NT2/D1 (cell line): ENCODE results near the gene B3GLCT.

Experiments
- DNase-seq: peaks from one replicate; pipeline ENCODE4 v3.0.0-alpha.2; 2011; ENCODE audit warnings: low read depth, low spot score
- H3K27me3 ChIP-seq: 2 replicates; pipeline ENCODE4 v1.6.0; 2011; ENCODE audit warnings: mild to moderate bottlenecking; ENCODE audit not compliant: insufficient read length, insufficient read depth
- H3K36me3 ChIP-seq: 2 replicates; pipeline ENCODE4 v1.6.1; 2011; ENCODE audit warnings: mild to moderate bottlenecking, low read length, mixed read lengths; ENCODE audit not compliant: insufficient read depth, insufficient read length
- H3K4me1 ChIP-seq: 2 replicates; pipeline ENCODE4 v1.5.1; 2011; ENCODE audit not compliant: insufficient read depth, insufficient read length
- H3K4me3 ChIP-seq: 2 replicates; pipeline ENCODE4 v1.5.1; 2011; ENCODE audit warnings: low read depth; ENCODE audit not compliant: insufficient read length
- H3K9ac ChIP-seq: 2 replicates; pipeline ENCODE4 v1.6.0; 2011; ENCODE audit warnings: low read depth; ENCODE audit not compliant: insufficient read length
- H3K9me3 ChIP-seq: 2 replicates; pipeline ENCODE4 v1.5.1; 2011; ENCODE audit warnings: mild to moderate bottlenecking, low read length; ENCODE audit not compliant: insufficient read depth
- SUZ12 ChIP-seq: IDR thresholded peaks from 2 replicates; pipeline ENCODE4 v1.6.1; 2011; ENCODE audit not compliant: insufficient read length, insufficient read depth; ENCODE audit errors: extremely low read depth
- YY1 ChIP-seq: IDR thresholded peaks from 2 replicates; pipeline ENCODE4 v1.6.1; 2011; ENCODE audit not compliant: insufficient read length, insufficient read depth
- ZNF274 ChIP-seq: IDR thresholded peaks from 2 replicates; pipeline ENCODE4 v1.6.1; 2011; ENCODE audit warnings: mild to moderate bottlenecking, low read depth, low read length

The B3GLCT gene

DNA sequence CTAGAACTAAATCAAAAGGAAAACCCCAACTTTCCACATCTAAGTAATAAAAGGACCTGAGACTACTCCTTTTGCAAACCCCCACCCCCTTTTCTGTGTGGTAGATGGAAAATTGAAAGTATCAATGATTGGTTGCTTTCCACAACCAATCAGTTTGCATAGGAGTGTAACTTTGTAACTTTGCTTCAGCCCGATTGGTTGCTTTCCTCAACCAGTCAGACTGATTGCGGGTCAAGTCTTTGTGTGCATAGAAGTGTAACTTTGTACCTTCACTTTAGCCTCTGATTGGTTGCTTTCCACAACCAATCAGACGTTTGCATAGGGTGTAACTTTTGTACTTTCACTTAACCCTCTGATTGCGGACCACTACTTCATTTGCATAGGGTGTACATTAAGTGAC lies 8.0 kb upstream of the B3GLCT start:
- TF ChIP-seq ZNF274 (no peak), SUZ12 (no peak), YY1 (no peak)
- DNase-seq, result no peak
- no peaks in the 10 kb centered on the region for H3K27me3 ChIP-seq
- no peaks in the 10 kb centered on the region for H3K4me1 ChIP-seq
- H3K9me3 ChIP-seq, result peaks cover 18% of the 10 kb centered on the region; the same call in 1 of the 2 replicates
- H3K36me3 ChIP-seq, result no peaks in the 10 kb centered on the region
- no peak overlapping the region for H3K9ac ChIP-seq
- no peak overlapping the region for H3K4me3 ChIP-seq

DNA sequence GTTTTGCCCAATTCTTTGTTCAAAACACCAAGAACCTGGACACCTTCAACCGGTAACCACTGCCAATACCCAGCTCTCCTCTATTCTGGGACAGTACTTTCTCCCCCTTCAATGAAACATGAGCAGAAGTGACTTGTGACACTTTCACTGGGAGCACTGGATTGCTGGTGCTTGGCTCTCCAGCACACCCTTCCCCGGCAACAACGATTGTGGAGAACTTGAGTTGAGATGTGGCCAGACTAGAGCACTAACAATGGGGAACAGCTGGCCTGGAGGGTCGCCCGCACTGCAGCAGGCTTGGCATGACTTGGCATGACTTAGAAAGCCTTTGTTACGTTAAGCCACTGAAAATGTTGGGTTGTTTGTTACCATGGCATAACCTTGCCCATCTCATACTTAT lies 7.5 kb upstream of the B3GLCT start:
- peaks cover 18% of the 10 kb centered on the region; the same call in 1 of the 2 replicates for H3K9me3 ChIP-seq
- no peaks in the 10 kb centered on the region for H3K27me3 ChIP-seq
- no peak overlapping the region for H3K9ac ChIP-seq
- no peak overlapping the region for H3K4me3 ChIP-seq
- no peak for TF ChIP-seq SUZ12
- TF ChIP-seq ZNF274, result no peak
- no peak for TF ChIP-seq YY1
- DNase-seq, result no peak
- no peaks in the 10 kb centered on the region for H3K4me1 ChIP-seq
- H3K36me3 ChIP-seq, result no peaks in the 10 kb centered on the region

DNA sequence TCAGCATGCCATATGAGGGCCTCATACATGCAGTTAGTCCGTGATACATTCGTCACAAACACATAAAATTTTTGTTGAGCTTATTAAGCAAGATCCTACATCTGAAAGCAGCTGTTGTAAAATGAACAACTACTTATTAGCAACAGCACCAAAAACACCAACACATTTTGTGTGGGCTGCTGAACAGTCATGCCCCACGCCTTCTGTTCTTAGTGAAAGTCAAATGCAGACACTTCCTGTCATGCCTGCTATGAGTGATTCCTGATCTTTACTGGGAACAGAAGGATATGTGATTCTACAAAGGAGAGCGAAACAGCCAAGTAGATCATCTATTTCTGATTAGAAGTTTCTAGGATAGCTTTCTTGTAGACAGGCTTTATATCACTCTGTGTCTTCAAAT lies 4.2 kb upstream of the B3GLCT start:
- Histone ChIP-seq H3K36me3 (no peaks in the 10 kb centered on the region), H3K4me3 (no peak overlapping the region), H3K4me1 (no peaks in the 10 kb centered on the region), H3K9me3 (peaks cover 21% of the 10 kb centered on the region; the same call in 1 of the 2 replicates), H3K9ac (no peak overlapping the region), H3K27me3 (no peaks in the 10 kb centered on the region)
- DNase-seq, result no peak
- TF ChIP-seq ZNF274 (no peak), SUZ12 (no peak), YY1 (no peak)

DNA sequence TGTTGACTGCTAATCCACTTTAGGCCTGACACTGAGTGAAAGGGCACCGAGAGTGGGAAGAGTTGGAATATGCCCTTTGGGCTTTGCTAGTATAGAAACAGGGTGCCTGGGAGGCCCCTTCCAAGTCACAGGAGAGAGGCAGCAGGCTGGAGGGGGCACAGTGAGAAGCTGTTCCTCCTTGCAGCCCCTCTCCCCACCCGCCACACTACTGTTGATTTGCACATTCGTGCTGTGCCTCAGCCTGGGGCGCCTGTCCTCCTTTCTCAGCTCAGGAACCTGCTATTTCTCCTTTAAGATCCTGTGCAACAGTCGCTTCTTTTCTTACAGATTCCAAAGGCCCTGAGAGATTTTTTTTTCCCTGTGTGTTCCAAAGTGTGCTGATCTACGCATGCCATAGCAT lies 2.8 kb upstream of the B3GLCT start:
- no peak overlapping the region for H3K4me3 ChIP-seq
- H3K9ac ChIP-seq, result no peak overlapping the region
- TF ChIP-seq YY1 (no peak), SUZ12 (no peak), ZNF274 (no peak)
- no peaks in the 10 kb centered on the region for H3K27me3 ChIP-seq
- H3K4me1 ChIP-seq, result no peaks in the 10 kb centered on the region
- no peaks in the 10 kb centered on the region for H3K36me3 ChIP-seq
- H3K9me3 ChIP-seq, result peaks cover 24% of the 10 kb centered on the region; the same call in 1 of the 2 replicates
- no peak for DNase-seq

DNA sequence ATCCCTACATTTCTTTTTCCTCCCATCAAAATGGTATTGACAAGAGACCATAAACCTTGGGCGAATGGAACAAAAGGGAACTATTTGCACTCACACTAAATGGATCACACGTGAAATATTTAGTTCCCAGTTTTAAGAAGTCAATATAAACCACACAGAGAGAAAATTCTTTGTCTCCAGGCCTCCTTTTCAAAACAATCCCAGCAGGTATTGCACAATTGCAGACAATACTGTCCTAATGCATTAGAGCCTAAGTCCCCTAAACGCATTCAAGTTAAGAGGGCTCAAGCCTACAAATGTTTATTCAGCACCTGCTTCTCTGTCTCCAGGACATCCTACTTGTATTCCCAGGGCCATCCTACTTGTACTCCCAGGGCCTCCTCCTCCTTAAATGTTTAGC lies 1.3 kb upstream of the B3GLCT start:
- DNase-seq, result no peak
- TF ChIP-seq YY1 (no peak), SUZ12 (no peak), ZNF274 (no peak)
- Histone ChIP-seq H3K4me1 (no peaks in the 10 kb centered on the region), H3K4me3 (no peak overlapping the region), H3K27me3 (no peaks in the 10 kb centered on the region), H3K36me3 (no peaks in the 10 kb centered on the region), H3K9me3 (peaks cover 33% of the 10 kb centered on the region; the same call in 1 of the 2 replicates), H3K9ac (no peak overlapping the region)

DNA sequence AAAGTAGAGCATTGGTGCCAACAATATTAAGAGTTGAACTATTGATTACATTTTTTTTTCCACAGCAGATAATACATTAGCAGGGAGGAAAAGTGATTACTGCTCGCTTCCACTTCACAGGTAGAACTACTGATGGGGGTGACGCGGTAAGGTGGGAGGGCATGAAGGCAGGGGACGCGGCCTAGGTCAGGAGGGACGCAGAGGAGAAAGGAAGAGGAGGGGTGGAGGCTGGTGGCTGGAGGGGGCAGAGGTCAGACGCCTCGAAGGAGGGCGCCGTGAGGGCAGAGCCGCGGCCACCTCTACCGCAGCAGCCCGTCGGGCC lies 287 bp upstream of the B3GLCT start:
- no peaks in the 10 kb centered on the region for H3K27me3 ChIP-seq
- TF ChIP-seq YY1 (no peak), ZNF274 (no peak), SUZ12 (no peak)
- H3K9ac ChIP-seq, result no peak overlapping the region
- peak overlapping the region; percentile 61 for H3K4me3 ChIP-seq
- H3K9me3 ChIP-seq, result peaks cover 38% of the 10 kb centered on the region; the same call in 1 of the 2 replicates
- no peaks in the 10 kb centered on the region for H3K36me3 ChIP-seq
- peaks cover 2% of the 10 kb centered on the region for H3K4me1 ChIP-seq
- DNase-seq, result no peak

DNA sequence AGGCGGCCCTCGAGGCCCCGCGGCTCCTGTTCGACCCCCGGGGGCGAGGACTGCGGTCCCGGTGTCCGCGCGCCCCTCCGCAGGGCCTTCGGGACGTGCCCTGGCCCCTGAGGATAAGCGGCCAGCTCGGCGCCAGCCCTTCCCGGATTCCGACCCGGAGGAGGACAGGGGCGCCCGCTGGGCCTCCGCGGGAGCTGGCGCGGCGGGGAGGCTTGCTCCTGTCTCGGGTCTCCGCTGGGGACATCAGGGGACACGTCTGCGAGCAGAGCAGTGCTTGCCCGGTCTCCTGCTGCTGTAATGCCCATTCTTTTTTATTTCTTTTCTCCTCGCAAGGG lies 829 bp downstream of the B3GLCT start:
- no peak for DNase-seq

More for the DNA sequence above, 829 bp downstream of the B3GLCT start:
- H3K9ac ChIP-seq, result peak overlapping the region; percentile 70
- H3K4me3 ChIP-seq, result peak overlapping the region; percentile 61
- peaks cover 2% of the 10 kb centered on the region for H3K4me1 ChIP-seq
- TF ChIP-seq SUZ12 (no peak), ZNF274 (no peak), YY1 (no peak)
- H3K9me3 ChIP-seq, result peaks cover 33% of the 10 kb centered on the region; the same call in 1 of the 2 replicates
- H3K27me3 ChIP-seq, result no peaks in the 10 kb centered on the region
- H3K36me3 ChIP-seq, result no peaks in the 10 kb centered on the region
